GM12878 (cell line): ENCODE results near the gene ATF7. TPM values are rescaled to one million over a fixed set of nuclear protein-coding genes. Genes with fewer than 3 reads are reported as not detected.

Experiments used
- ATAC-seq: fragments of 200-7000 bp; cut with Tn5 transposase; 3 replicates; pipeline ENCODE4 v1.9.1; 2020; ENCODE audit warnings: mild to moderate bottlenecking, moderate library complexity
- BruUV-seq: library from RNA; stranded (reverse); fragments of 400-500 nt; replicated peaks from 2 replicates; lab custom pipeline; 2021; lab: Mats Ljungman, UMichigan
- CTCF ChIA-PET: fragments of 300-600 bp; sonication (Branson Sonifier 250); formaldehyde crosslinking; extraction: SDS; loops from one replicate; lab custom pipeline; 2021; ENCODE audit warnings: inconsistent platforms; lab: Yijun Ruan, JAX
- POLR2A ChIA-PET: fragments of 350-600 bp; formaldehyde crosslinking; extraction: SDS; loops from one replicate; lab custom pipeline; 2021; ENCODE audit warnings: inconsistent platforms; lab: Charles Lee
- RAD21 ChIA-PET: fragments of 300-600 bp; sonication (Branson Sonifier 250); formaldehyde crosslinking; loops from one replicate; lab custom pipeline; 2023; ENCODE audit warnings: antibody characterized with exemption; ENCODE audit not compliant: unreplicated experiment; lab: Charles Lee
- SMC1A ChIA-PET: fragments of 300-600 bp; sonication (Branson Sonifier 250); formaldehyde crosslinking; loops from one replicate; lab custom pipeline; 2023; ENCODE audit not compliant: unreplicated experiment, uncharacterized antibody; lab: Charles Lee
- DNase-seq: peaks from one replicate; pipeline ENCODE4 v3.0.0-alpha.2; 2011; ENCODE audit warnings: low read depth, low spot score
- FAIRE-seq: peaks from 3 replicates; lab custom pipeline; 2011; peaks lifted over from hg19 to GRCh38; lab: Jason Lieb, UNC
- H2AFZ ChIP-seq: 2 replicates; pipeline ENCODE4 v1.6.0; 2011; ENCODE audit warnings: low read depth, low read length, control low read depth; ENCODE audit not compliant: control insufficient read depth
- H3K27ac ChIP-seq: 2 replicates; pipeline ENCODE4 v1.5.1; 2011; ENCODE audit warnings: control low read depth; ENCODE audit not compliant: control insufficient read depth, insufficient read depth
- H3K27me3 ChIP-seq, 2 experiments: replicated peaks in 1 of 2; 2 replicates each; pipeline versions ENCODE4 v1.6.0 to v1.6.1; 2011; ENCODE audit warnings: low read length in 1 of 2; ENCODE audit not compliant: control insufficient read depth in 2 of 2, insufficient read depth in 2 of 2
- H3K36me3 ChIP-seq, 2 experiments: 2 replicates each; pipeline ENCODE4 v1.5.1; 2011; ENCODE audit warnings: low read length in 1 of 2; ENCODE audit not compliant: control insufficient read depth in 2 of 2, insufficient read depth in 2 of 2
- H3K4me1 ChIP-seq: 2 replicates; pipeline ENCODE4 v1.6.1; 2011; ENCODE audit warnings: mild to moderate bottlenecking, low read length, moderate library complexity, mixed read lengths; ENCODE audit not compliant: control insufficient read depth, insufficient read depth
- H3K4me2 ChIP-seq: 2 replicates; pipeline ENCODE4 v1.6.0; 2011; ENCODE audit warnings: control low read depth; ENCODE audit not compliant: control insufficient read depth, insufficient read depth
- H3K4me3 ChIP-seq: fragments of 200-600 bp; sonication (generic); 2 replicates; pipeline ENCODE4 v1.5.1; 2016
- H3K79me2 ChIP-seq: 2 replicates; pipeline ENCODE4 v1.6.0; 2011; ENCODE audit warnings: low read length; ENCODE audit not compliant: control insufficient read depth, insufficient read depth
- H3K9ac ChIP-seq: 2 replicates; pipeline ENCODE4 v1.8.0; 2011; ENCODE audit warnings: low read length, control low read depth, mixed read lengths; ENCODE audit not compliant: control insufficient read depth, insufficient read depth
- H3K9me3 ChIP-seq: replicated peaks from 3 replicates; pipeline ENCODE4 v1.5.1; 2011; ENCODE audit warnings: mild to moderate bottlenecking, low read length; ENCODE audit not compliant: control insufficient read depth, insufficient read depth
- H4K20me1 ChIP-seq: 2 replicates; pipeline ENCODE4 v1.6.0; 2011; ENCODE audit not compliant: control insufficient read depth, insufficient read depth
- POLR2AphosphoS5 ChIP-seq: IDR thresholded peaks from 2 replicates; pipeline ENCODE4 v1.6.1; 2011; ENCODE audit warnings: mild to moderate bottlenecking, low read length, inconsistent platforms
- WGBS: methylation state at CpG from one replicate; pipeline ENCODE4 v1.1.6; 2016; ENCODE audit warnings: low lambda C conversion rate; ENCODE audit not compliant: insufficient replicate concordance, insufficient coverage; ENCODE audit errors: missing lambda C conversion rate; 5-methylcytosine and 5-hydroxymethylcytosine counted together
- in situ Hi-C: fragments of 300-500 bp; cut with MboI; formaldehyde crosslinking; loops from 9 replicates; pipeline ENCODE4 v1.14.3; 2018; ENCODE audit warnings: mixed read lengths
- intact Hi-C: fragments of 100-400 bp; cut with micrococcal nuclease; formaldehyde crosslinking; loops from one replicate; pipeline ENCODE4 v1.14.2; 2022; ENCODE audit not compliant: unreplicated experiment
- polyA plus RNA-seq, 11 experiments: library from polyadenylated mRNA; depleted of rRNA in 4 of 11; unstranded in 6 of 11; stranded (reverse) in 5 of 11; fragments of >200 nt; fragmentation: Nextera tagmentation in 4 of 11; fragmentation: Illumina TruSeq in 1 of 11; extraction: Ambion mirVana in 4 of 11; extraction: Trizol in 1 of 11; gene quantifications; 1 replicate in 1 of 11; 2 replicates in 10 of 11; pipeline versions ENCODE4 v1.2.1 to v1.2.3, GENCODE V29; 2011 to 2016; ENCODE audit warnings: inconsistent platforms in 2 of 11, missing spikeins in 2 of 11, low read depth in 1 of 11
- total RNA-seq, 4 experiments: library from RNA; depleted of rRNA in 3 of 4; stranded (reverse); fragments of >200 nt in 3 of 4; fragmentation: Illumina TruSeq in 1 of 4; extraction: Trizol in 1 of 4; gene quantifications; 2 replicates each; pipeline versions ENCODE4 v1.2.1 to v1.2.3, GENCODE V29; 2013 to 2021
- TF ChIP-seq, protein P1 (sequence below): fragments of 150-350 bp; IDR thresholded peaks from 2 replicates; pipeline ENCODE4 v1.6.1; 2016; ENCODE audit warnings: low read depth, low read length

ATF7 gene
- total and polyA plus RNA-seq, 10 of the 15 experiments (the other 5 are each of a cell fraction or from before 2014, with no cell fraction given) = 9.1 to 30.7 (median 21.8) TPM

DNA sequence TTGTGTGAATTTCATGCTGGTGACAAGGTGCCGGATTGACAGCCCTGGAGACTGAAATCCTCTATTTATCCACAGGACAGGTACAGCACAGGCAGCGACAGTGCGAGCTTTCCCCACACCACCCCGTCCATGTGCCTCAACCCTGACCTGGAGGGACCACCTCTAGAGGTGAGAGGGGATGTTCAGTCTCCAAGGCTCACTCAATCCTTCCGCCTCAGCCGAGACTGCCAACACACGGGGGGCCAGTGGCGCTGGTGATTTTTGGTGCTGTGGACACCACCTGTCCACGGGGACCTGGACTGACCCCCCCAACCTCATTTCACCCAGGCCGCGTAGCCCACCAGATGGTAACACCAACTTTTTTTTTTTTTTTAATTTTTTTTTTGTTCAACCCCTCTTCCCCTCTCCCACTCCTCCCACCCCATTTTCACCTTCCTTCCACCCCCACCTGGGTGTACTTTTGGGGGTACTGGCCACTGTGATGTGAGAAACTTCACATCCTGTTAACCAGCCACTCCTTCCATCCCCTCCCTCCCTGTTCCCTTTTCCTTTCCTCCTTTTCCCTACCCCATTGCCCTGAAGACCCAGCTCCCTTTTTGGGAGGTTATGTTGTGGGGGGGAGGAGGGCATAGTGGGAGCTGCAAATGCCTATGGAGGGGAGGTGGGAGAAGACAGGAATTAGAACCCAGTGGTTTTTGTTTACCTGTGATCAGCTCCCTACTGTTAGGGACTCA, 161.3 kb downstream of the ATF7 start:
- Histone ChIP-seq H4K20me1 (peaks cover 14% of the 10 kb centered on the region), H3K27me3 (no peaks in the 10 kb centered on the region), H3K9me3 (no peaks in the 10 kb centered on the region), H3K4me2 (no peak overlapping the region), H2AFZ (no peak overlapping the region), H3K9ac (no peak overlapping the region), H3K27ac (no peak overlapping the region), H3K4me1 (peaks cover 4% of the 10 kb centered on the region), H3K4me3 (no peak overlapping the region), H3K79me2 (peaks cover 28% of the 10 kb centered on the region), H3K36me3 (peaks cover 38 to 81% of the 10 kb centered on the region in 2 experiments)
- intact Hi-C loops (no loop called here), in situ Hi-C loops (no loop called here)
- POLR2A ChIA-PET = interaction anchor here (0.6 kb wide), 5 partner anchors 11 to 256 kb away, joined by 3 read pairs; no protein-coding TSS in a partner anchor
- FAIRE-seq (no peak), ATAC-seq (no peak), DNase-seq (no peak)
- CTCF ChIA-PET = interaction anchor here (2.3 kb wide), 1 partner anchor 12 kb away, joined by 8 read pairs; no protein-coding TSS in a partner anchor
- SMC1A ChIA-PET = interaction anchor here (1.0 to 1.7 kb wide), 3 partner anchors 11 to 15 kb away, joined by 3 to 4 read pairs (median 4); no protein-coding TSS in a partner anchor
- TF ChIP-seq, protein P1, sequence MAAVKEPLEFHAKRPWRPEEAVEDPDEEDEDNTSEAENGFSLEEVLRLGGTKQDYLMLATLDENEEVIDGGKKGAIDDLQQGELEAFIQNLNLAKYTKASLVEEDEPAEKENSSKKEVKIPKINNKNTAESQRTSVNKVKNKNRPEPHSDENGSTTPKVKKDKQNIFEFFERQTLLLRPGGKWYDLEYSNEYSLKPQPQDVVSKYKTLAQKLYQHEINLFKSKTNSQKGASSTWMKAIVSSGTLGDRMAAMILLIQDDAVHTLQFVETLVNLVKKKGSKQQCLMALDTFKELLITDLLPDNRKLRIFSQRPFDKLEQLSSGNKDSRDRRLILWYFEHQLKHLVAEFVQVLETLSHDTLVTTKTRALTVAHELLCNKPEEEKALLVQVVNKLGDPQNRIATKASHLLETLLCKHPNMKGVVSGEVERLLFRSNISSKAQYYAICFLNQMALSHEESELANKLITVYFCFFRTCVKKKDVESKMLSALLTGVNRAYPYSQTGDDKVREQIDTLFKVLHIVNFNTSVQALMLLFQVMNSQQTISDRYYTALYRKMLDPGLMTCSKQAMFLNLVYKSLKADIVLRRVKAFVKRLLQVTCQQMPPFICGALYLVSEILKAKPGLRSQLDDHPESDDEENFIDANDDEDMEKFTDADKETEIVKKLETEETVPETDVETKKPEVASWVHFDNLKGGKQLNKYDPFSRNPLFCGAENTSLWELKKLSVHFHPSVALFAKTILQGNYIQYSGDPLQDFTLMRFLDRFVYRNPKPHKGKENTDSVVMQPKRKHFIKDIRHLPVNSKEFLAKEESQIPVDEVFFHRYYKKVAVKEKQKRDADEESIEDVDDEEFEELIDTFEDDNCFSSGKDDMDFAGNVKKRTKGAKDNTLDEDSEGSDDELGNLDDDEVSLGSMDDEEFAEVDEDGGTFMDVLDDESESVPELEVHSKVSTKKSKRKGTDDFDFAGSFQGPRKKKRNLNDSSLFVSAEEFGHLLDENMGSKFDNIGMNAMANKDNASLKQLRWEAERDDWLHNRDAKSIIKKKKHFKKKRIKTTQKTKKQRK = no peak
- TF ChIP-seq POLR2AphosphoS5 = peak; percentile 56; the same call in 1 of the 2 replicates
- WGBS = 96% methylated on average over 11 of the region's 11 CpGs
- BruUV-seq = no TSS peak
- RAD21 ChIA-PET = interaction anchor here (0.9 kb wide), 1 partner anchor 47 kb away, joined by 3 read pairs; no protein-coding TSS in a partner anchor
